Neural cell (in vitro differentiated cells): Measurements from ENCODE around the gene FHIT.

Experiments used
- CTCF ChIP-seq: fragments of 450-650 bp; IDR thresholded peaks from 2 replicates; pipeline ENCODE4 v1.5.1; 2014; ENCODE audit warnings: antibody characterized with exemption, mild to moderate bottlenecking, moderate library complexity; ENCODE audit not compliant: poor library complexity, severe bottlenecking
- EP300 ChIP-seq: fragments of 450-650 bp; conservative IDR thresholded peaks from 2 replicates; pipeline ENCODE4 v1.6.1; 2014; ENCODE audit warnings: antibody characterized with exemption, mild to moderate bottlenecking, moderate library complexity; ENCODE audit not compliant: poor library complexity, severe bottlenecking
- EZH2 ChIP-seq: fragments of 200-600, 300-800 bp; shearing (Covaris generic), sonication (generic); IDR thresholded peaks from 2 replicates; pipeline ENCODE4 v1.6.1; 2014; ENCODE audit warnings: antibody characterized with exemption, low read length, borderline replicate concordance, mild to moderate bottlenecking; ENCODE audit not compliant: insufficient read depth, poor library complexity, severe bottlenecking
- MXI1 ChIP-seq: fragments of 450-650 bp; conservative IDR thresholded peaks from 2 replicates; pipeline ENCODE4 v1.6.1; 2014; ENCODE audit warnings: antibody characterized with exemption, mild to moderate bottlenecking; ENCODE audit not compliant: poor library complexity, severe bottlenecking
- POLR2AphosphoS5 ChIP-seq: IDR thresholded peaks from 2 replicates; pipeline ENCODE4 v1.6.1; 2012
- RAD21 ChIP-seq: fragments of 450-650 bp; conservative IDR thresholded peaks from 2 replicates; pipeline ENCODE4 v1.6.1; 2014; ENCODE audit warnings: antibody characterized with exemption, mild to moderate bottlenecking, moderate library complexity
- REST ChIP-seq: IDR thresholded peaks from 2 replicates; pipeline ENCODE4 v1.6.1; 2012; ENCODE audit warnings: borderline replicate concordance
- SMC3 ChIP-seq: fragments of 450-650 bp; conservative IDR thresholded peaks from 2 replicates; pipeline ENCODE4 v1.6.1; 2014; ENCODE audit warnings: antibody characterized with exemption, mild to moderate bottlenecking, moderate library complexity; ENCODE audit not compliant: poor library complexity

- TF ChIP-seq CTCF (no peak), MXI1 (no peak), SMC3 (no peak), EP300 (no peak), POLR2AphosphoS5 (no peak), REST (no peak), RAD21 (no peak), EZH2 (no peak)
Observed at GRCh38 chr3:59821274-59821673, 1430.0 kb downstream of the FHIT start.
